Right lung (tissue), 5 donors: ENCODE results near the gene MYBL2. TPM values are rescaled to one million over a fixed set of nuclear protein-coding genes. Genes with fewer than 3 reads are reported as not detected.

Experiments used
- DNase-seq, 2 donors: peaks; one replicate each; pipeline ENCODE4 v3.0.0-alpha.2; 2013
- polyA plus RNA-seq, 5 donors: library from polyadenylated mRNA; unstranded; fragments of 120-200 nt; gene quantifications; one replicate each; pipeline versions ENCODE4 v1.2.1 to v1.2.3, GENCODE V29; 2013; ENCODE audit warnings: inconsistent platforms in 1 of 5, low replicate concordance in 1 of 5; ENCODE audit not compliant: insufficient read length in 5 of 5, insufficient read depth in 1 of 5

The MYBL2 gene
- polyA plus RNA-seq, 5 donors, result 15.7 to 29.1 (median 20.6) TPM

- no peak for DNase-seq
These were observed 14.6 kb downstream of the MYBL2 start for GRCh38 chr20:43681468-43681942.

- DNase-seq, result no peak
These were observed 15.1 kb downstream of the MYBL2 start for GRCh38 chr20:43681991-43682410.

GRCh38 chr20:43682446-43682845 lies 15.5 kb downstream of the MYBL2 start:
- DNase-seq, result no peak

GRCh38 chr20:43686820-43687219 lies 19.9 kb downstream of the MYBL2 start:
- no peak for DNase-seq

- no peak for DNase-seq
These were observed 22.3 kb downstream of the MYBL2 start for GRCh38 chr20:43689165-43689564.

DNA sequence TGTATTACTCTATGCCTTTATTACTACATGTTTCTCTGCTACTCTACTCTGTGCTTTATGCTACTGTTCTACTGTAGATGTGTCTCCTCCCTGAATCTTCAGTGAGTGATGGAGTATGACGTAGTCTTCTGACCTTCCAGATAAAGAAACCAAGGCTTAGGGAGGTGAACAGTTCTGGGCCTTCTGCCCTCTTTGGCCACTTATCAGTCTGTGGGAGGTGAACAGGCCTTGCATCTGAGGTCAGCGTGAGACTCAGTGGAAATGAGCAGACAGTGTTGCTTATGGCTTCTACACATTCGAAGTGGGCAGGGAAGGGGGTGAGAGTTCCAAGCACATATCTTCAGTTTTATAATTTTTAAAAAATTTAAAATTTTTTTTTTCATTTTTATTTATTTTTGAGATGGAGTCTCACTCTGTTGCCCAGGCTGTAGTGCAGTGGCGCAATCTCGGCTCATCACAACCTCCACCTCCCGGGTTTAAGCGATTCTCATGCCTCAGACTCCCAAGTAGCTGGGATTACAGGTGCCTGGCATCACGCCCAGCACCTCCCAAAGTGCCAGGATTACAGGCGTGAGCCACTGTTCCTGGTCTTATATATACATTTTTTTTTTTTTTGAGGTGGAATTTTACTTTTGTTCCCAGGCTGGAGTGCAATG lies 24.2 kb downstream of the MYBL2 start:
- no peak for DNase-seq

DNA sequence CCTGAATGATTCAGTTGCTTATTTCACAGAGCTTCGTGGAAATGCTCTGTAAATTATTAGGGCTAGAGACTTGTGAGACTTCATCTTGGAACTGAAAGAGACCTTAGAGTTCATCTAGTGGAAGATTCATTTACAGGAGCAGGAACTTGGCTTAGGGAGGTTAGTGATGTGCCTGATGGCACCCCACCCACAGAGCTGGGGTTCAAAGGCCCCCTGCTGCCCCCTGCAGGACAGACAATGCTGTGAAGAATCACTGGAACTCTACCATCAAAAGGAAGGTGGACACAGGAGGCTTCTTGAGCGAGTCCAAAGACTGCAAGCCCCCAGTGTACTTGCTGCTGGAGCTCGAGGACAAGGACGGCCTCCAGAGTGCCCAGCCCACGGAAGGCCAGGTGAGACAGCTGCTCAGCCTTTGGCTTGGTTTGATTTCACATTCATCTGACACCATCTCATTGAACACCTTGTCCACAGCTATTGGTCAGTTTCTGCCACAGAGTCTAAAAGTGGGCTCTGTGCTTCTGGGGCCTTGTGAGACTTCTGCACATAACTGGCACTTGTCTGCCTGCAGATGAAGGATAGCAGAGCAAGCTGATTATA lies 25.1 kb downstream of the MYBL2 start:
- DNase-seq, result peak in 1 of 2 donors; percentile 6

- DNase-seq, result no peak
These were observed 27.8 kb downstream of the MYBL2 start for GRCh38 chr20:43694763-43695162.

DNA sequence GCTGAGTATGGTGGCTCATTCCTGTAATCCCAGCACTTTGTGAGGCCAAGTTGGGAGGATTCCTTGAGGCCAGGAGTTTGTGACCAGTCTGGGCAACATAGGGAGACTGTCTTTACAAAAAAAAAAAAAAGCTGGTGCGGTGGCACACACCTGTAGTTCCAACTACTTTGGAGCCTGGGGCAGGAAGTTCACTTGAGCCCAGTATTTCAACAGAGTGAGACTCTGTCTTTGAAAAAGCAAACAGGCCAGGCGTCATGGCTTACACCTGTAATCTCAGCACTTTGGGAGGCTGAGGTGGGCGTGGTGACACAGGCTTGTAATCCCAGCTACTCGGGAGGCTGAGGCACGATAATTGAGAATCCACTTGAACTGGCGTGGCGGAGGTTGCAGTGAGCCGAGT lies 28.7 kb downstream of the MYBL2 start:
- no peak for DNase-seq

- DNase-seq, result no peak
These were observed 33.1 kb downstream of the MYBL2 start for GRCh38 chr20:43699941-43700565.

DNA sequence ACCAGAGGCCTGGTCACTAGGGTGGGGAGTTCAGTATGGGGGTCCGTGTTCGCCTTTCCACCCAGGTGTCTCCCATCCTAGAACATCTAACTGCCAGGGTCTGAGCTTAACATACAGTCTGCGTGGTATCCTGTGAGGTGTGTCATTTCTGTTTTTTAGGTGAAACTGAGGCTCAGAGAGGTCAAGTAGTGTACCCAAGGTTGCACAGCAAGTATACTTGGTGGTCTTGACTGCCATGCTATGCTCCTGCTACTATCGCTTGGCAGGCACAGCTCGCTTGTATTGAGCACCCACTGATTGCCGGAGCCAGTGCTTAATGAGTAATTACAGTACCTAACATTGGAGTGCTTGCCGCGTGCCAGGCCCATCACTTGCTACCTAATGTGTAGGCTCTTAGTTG lies 33.7 kb downstream of the MYBL2 start:
- DNase-seq, result no peak

DNA sequence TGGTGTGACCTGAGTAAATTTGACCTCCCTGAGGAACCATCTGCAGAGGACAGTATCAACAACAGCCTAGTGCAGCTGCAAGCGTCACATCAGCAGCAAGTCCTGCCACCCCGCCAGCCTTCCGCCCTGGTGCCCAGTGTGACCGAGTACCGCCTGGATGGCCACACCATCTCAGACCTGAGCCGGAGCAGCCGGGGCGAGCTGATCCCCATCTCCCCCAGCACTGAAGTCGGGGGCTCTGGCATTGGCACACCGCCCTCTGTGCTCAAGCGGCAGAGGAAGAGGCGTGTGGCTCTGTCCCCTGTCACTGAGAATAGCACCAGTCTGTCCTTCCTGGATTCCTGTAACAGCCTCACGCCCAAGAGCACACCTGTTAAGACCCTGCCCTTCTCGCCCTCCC lies 35.6 kb downstream of the MYBL2 start:
- DNase-seq, result no peak

DNA sequence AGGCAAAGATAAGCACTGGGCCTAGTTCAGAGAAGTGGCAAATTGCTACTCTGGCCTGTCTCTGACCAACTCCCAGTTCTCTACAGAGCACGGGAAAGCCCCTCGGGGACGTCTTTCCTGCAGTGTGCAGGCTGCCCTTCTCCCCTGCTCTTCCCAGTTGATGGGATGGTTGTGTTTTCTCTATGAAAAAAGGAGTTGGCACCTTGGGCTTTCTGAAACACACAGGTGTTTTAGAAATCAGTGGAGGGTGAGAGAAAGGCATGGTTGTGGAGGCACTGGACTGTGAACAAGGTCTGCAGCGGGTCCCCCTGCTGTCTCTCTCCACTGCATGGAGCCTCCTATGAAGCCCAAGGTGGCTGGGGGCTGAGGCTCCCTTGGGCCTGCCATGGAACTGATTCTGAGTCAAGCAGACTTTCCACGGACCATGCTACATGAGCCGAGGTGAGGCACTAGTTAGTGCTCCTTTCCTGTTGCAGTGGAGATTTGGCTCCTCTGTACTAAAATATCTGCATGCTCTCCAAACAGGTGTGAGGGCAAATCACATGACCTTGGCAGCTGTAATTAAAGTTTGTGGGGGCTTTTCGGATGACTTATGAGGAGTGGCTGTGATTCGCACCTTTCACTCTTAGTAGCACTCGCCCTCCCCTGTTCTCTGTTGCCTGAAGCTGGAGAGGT lies 43.6 kb downstream of the MYBL2 start:
- no peak for DNase-seq

- DNase-seq, result no peak
These were observed 44.3 kb downstream of the MYBL2 start for GRCh38 chr20:43711098-43711654.

DNA sequence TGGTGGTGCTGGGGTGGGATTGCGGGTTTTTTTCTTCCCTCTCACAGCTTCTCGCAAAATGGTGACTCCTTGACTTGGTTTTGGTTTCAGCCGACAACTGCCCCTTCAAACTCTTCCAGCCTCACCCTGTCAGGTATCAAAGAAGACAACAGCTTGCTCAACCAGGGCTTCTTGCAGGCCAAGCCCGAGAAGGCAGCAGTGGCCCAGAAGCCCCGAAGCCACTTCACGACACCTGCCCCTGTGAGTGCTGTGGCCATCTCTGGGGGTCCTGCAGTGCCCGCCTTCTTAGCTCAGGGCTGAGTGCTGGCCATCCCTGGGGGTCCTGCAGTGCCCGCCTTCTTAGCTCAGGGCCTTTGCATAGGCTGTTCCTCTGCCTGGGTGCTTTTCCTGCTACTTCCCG lies 48.1 kb downstream of the MYBL2 start:
- DNase-seq, result no peak

DNA sequence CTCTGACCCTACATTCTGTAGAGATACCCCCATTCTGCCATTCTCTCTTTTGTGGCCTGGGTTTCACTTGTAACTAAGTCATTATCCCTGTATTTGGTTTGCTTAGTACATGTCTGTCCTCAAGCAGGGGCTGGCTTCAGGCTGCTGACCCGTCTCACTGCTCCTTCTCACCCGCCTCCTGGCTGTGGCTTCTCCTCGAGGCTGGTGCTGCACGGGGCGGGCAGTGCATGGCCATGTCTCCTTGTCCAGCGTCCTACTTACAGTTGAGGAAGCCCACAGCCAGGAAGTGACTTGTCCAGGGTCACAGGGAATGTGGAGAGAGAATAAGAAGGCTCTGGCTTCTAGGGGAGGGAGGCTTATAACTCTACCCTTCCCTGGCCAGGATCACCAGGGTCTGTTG lies 48.6 kb downstream of the MYBL2 start:
- DNase-seq, result no peak

DNA sequence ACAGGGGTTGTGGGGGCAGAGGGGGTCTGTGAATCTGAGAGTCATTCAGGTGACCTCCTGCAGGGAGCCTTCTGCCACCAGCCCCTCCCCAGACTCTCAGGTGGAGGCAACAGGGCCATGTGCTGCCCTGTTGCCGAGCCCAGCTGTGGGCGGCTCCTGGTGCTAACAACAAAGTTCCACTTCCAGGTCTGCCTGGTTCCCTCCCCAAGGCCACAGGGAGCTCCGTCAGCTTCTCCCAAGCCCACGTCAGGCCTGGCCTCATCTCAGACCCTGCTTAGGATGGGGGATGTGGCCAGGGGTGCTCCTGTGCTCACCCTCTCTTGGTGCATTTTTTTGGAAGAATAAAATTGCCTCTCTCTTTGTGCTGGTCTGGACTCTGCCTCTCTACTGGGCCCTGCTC lies 49.2 kb downstream of the MYBL2 start:
- no peak for DNase-seq

DNA sequence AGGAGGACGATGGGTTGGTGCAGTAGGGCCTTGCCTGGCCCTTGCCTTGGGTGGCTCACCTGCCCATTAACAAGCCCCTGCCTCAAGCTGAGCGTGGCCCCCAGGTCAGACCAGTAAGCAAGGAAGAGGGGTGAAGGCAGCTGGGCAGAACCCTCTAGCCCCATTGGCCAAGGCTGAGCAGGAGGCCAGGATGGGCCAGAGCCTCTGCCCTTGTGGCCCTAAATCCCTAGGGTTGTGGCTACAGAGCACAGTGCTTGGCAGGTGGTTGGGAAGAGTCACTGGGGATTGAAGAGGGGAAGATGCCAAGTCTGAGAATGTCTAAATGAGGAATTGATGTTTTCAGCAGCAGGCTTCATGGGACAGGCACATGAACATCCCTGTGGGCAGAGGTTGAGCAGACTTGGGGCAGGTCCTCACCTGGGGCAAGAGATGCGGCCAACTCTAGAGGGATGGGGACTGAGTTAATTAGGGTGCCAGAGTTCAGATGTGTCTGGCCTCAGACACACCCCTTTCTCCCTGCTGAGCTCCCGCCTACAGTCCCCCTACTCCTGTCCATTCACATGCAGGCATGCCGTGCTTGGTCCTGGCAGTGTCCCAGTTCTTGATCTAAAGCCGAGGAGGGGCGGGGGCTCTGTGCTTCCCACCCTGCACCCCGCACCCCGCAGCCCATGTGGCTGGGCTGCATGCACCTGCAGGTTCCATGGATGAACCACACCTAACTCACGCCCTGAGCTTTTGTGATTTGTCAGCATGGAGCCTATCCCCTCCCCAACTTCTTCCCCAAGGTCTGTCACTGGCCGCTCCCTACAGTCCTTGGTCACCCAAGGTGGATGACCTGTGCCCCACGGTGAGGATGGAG lies 50.1 kb downstream of the MYBL2 start:
- DNase-seq, result no peak

- DNase-seq, result no peak
These were observed 50.7 kb downstream of the MYBL2 start for GRCh38 chr20:43717616-43717995.

- DNase-seq, result no peak
These were observed 53.1 kb downstream of the MYBL2 start for GRCh38 chr20:43720007-43720406.

- no peak for DNase-seq
These were observed 54.1 kb downstream of the MYBL2 start for GRCh38 chr20:43721097-43721428.
